GM13976 (cell line): Measurements from ENCODE around the gene CTNNBIP1.
"Not testable (repeated sequence)": the region's sequence is repeated elsewhere in the genome, so short reads cannot be mapped to it uniquely, and the experiment has no call there.

Experiments used
- DNase-seq: peaks from one replicate; pipeline ENCODE4 v3.0.0; 2012; ENCODE audit warnings: low spot score
- in situ Hi-C: fragments of 300-500 bp; cut with MboI; formaldehyde crosslinking; loops from one replicate; pipeline ENCODE4 v1.12.0; 2022; ENCODE audit warnings: low sequenced_read_pairs, mixed read lengths, inconsistent platforms; ENCODE audit not compliant: unreplicated experiment
- TF ChIP-seq, protein P1 (sequence below): IDR thresholded peaks from 2 replicates; pipeline ENCODE4 v1.5.1; 2012; ENCODE audit warnings: borderline replicate concordance, mild to moderate bottlenecking; ENCODE audit not compliant: insufficient read depth; ENCODE audit errors: extremely low read depth, missing control alignments, control extremely low read depth

The CTNNBIP1 gene

DNA sequence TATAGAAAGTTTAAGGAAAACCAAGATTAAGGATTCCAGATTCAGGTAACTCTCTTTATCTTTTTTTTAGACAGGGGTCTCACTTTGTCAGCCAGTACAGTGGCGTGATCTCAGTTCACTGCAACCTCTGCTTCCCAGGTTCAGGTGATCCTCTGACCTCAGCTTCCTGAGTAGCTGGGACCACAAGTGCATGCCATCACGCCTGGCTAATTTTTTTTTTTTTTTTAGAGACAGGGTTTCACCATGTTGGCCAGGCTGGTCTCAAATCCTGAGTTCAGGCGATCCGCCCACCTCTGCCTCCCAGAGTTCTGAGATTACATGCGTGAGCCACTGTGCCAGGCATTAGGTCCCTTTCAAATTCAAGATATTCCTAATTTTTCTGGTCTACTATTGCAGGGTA lies 17.2 kb upstream of the CTNNBIP1 start:
- TF ChIP-seq, protein P1, sequence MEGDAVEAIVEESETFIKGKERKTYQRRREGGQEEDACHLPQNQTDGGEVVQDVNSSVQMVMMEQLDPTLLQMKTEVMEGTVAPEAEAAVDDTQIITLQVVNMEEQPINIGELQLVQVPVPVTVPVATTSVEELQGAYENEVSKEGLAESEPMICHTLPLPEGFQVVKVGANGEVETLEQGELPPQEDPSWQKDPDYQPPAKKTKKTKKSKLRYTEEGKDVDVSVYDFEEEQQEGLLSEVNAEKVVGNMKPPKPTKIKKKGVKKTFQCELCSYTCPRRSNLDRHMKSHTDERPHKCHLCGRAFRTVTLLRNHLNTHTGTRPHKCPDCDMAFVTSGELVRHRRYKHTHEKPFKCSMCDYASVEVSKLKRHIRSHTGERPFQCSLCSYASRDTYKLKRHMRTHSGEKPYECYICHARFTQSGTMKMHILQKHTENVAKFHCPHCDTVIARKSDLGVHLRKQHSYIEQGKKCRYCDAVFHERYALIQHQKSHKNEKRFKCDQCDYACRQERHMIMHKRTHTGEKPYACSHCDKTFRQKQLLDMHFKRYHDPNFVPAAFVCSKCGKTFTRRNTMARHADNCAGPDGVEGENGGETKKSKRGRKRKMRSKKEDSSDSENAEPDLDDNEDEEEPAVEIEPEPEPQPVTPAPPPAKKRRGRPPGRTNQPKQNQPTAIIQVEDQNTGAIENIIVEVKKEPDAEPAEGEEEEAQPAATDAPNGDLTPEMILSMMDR, result no peak
- no peak for DNase-seq
- in situ Hi-C loops, result no loop called here

DNA sequence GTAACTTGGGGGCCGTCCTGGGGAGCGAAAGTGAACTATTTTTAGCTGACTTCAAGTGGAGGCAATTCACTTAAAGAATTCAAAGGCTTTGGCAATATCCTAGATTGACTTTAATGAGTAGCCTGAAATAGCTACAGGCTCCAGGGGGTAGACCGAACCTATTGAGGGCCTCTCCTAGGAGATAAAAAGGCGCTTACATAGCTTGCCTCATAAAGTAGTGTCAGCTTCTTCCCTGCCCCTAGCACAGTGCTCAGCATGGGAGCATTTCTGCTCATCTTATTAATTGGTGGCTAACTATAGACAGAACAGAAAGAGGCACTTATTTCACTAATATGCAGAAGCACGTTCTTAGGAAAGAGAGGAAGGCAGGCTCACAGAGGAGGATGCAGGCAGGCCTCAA lies 12.3 kb upstream of the CTNNBIP1 start:
- TF ChIP-seq, protein P1, result no peak
- in situ Hi-C loops, result no loop called here
- DNase-seq, result no peak

DNA sequence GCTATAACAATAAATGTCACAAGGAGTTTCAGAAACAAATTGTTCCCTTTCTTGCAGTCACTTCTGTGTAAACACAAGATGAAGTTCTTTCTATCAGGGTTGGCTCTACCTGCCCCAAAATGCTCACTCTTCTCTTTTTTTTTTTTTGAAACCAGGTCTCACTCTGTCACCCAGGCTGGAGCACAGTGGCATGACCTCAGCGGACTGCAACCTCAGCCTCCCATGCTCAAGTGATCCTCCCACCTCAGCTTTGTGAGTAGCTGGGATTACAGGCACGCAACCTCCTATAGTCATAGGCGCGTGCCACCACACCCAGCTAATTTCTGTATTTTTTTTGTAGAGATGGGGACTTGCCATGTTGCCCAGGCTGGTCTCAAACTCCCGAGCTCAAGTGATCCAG lies 10.5 kb upstream of the CTNNBIP1 start:
- DNase-seq, result no peak
- in situ Hi-C loops, result no loop called here
- TF ChIP-seq, protein P1, result no peak

DNA sequence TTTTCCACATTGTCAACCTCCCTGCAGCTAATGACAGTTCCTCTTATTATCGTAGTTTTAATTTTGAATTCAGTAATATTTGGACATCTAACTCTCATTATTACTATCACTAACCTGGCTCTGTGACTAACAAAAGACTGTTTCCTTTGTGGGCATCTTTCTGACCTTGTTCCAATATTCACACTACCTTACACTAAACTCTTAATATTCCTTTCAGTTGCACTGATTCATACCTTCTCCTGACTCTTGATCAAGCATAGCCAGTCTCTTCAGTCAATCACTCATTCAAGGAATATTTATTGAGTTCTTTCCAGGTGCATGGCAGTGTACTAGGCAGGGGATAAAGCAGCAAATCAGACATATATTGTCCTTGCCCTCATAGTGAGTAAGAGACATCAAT lies 7.8 kb upstream of the CTNNBIP1 start:
- no peak for DNase-seq
- in situ Hi-C loops, result no loop called here
- TF ChIP-seq, protein P1, result no peak

DNA sequence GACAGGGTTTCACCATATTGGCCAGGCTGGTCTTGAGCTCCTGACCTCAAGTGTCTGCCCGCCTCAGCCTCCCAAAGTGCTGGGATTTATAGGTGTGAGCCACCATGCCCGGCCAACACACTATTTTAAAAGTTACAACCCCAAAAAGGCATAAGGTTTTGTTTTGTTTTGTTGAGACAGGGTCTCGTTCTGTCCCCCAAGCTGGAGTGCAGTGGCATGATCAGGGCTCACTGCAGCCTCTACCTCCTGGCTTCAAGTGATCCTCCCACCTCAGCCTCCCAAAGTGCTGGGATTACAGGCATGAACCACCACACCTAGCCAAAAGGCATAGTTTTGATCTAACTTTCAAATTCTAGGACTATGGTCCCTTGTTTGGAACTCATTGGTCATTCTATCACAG lies 7.4 kb upstream of the CTNNBIP1 start:
- in situ Hi-C loops, DNase-seq: not testable (repeated sequence)

DNA sequence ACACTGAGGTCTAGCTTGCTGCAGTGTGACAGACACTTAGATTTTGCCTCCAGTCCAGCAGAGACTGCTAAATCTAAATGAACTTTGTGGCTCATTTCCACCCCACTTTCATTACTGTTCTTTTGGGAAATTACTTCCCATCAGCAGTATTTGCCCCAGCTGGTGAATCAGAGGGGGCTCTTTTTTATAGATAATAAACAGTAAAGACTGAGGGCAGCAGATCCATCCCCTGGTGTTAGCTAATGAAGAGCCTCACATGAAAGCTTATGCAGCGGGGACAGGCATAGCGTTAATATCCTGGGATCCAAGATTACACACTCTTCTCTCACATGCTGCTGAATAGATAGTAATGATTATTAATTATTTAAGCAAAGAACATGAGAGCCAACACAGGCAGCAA lies 6.4 kb upstream of the CTNNBIP1 start:
- TF ChIP-seq, protein P1, result no peak
- in situ Hi-C loops, result no loop called here
- DNase-seq, result no peak

DNA sequence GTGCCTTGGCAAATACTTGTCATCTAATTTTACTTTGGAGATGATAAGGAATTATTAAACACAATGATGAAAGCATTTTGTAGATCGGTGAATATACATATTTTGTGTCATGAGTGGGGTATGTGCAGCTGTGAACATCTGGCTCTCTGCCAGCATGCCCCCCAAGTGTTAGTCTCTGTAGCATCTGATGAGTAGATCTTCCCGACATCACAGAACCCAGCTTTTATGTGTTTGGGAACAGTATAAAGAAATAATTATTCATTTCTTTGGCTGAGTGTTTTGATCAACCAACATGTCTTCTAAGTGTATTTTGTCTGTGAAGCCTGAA lies 4.5 kb upstream of the CTNNBIP1 start:
- in situ Hi-C loops, result no loop called here
- TF ChIP-seq, protein P1, result no peak
- no peak for DNase-seq

DNA sequence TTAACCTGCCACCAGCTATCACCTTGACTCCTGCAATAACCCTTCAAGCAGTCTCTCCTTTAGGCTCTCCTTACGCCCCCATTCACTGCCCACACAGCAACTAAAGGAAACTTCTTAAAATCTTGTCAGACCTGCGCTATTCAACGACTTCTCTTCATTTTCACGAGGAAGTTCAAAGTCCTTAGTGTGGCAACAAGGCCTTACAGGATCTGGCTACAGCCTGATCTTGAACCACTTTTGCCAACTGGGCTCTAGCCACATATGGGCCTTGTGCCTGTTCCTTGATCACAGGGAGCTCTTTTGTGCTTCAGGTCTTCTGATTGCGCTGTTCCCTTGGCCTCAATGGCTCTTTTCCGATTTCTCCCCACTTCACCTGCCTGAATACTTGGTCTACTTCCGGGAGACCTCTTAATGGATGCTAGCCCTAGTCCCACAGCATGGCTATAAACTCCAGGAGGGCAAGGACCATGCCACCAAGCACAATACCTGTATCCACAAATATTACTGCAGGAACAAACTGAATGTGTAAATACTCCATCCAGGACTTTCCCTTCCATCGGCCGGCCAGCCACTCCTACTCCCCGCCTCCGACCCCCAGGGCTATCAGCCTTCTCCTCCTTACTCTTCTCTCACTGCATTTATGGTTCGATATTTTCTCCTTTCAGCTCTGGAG lies 2.3 kb upstream of the CTNNBIP1 start:
- TF ChIP-seq, protein P1, result no peak
- no peak for DNase-seq
- in situ Hi-C loops, result no loop called here
